OCI-LY1 (cell line): ENCODE data around the gene PPP1CA.

Experiments
- H2AFZ ChIP-seq: fragments of 200-600 bp; sonication (generic), shearing (Covaris generic); 2 replicates; pipeline ENCODE4 v1.6.0; 2014; ENCODE audit warnings: antibody characterized with exemption, mild to moderate bottlenecking, low read length
- H3F3A ChIP-seq: fragments of 200-600 bp; sonication (generic), shearing (Covaris generic); 2 replicates; pipeline ENCODE4 v1.6.0; 2014; ENCODE audit warnings: mild to moderate bottlenecking, antibody characterized with exemption, low read length, moderate library complexity; ENCODE audit not compliant: insufficient read depth
- H3K27ac ChIP-seq: fragments of 200-600 bp; sonication (generic); 2 replicates; pipeline ENCODE4 v1.5.1; 2014; ENCODE audit warnings: low read length, mixed run types, mild to moderate bottlenecking, low read depth; ENCODE audit not compliant: poor library complexity, severe bottlenecking
- H3K27me3 ChIP-seq: fragments of 200-600 bp; sonication (generic); 2 replicates; pipeline ENCODE4 v1.6.0; 2014; ENCODE audit warnings: antibody characterized with exemption, mild to moderate bottlenecking, low read length, moderate library complexity; ENCODE audit not compliant: insufficient read depth
- H3K36me3 ChIP-seq: fragments of 200-600 bp; sonication (generic); 2 replicates; pipeline ENCODE4 v1.6.1; 2014; ENCODE audit warnings: mild to moderate bottlenecking, antibody characterized with exemption, low read length, moderate library complexity, mixed read lengths; ENCODE audit not compliant: insufficient read depth
- H3K4me1 ChIP-seq: fragments of 200-600 bp; sonication (generic); 2 replicates; pipeline ENCODE4 v1.5.1; 2014; ENCODE audit warnings: mild to moderate bottlenecking, low read length, moderate library complexity; ENCODE audit not compliant: insufficient read depth, severe bottlenecking
- H3K4me2 ChIP-seq: fragments of 200-600 bp; sonication (generic), shearing (Covaris generic); 2 replicates; pipeline ENCODE4 v1.6.1; 2014; ENCODE audit warnings: low read length
- H3K4me3 ChIP-seq: fragments of 200-600 bp; sonication (generic); 2 replicates; pipeline ENCODE4 v1.5.1; 2014; ENCODE audit warnings: low read length, low read depth, mild to moderate bottlenecking, mixed read lengths; ENCODE audit not compliant: poor library complexity, severe bottlenecking
- H3K79me2 ChIP-seq: fragments of 200-600 bp; shearing (Covaris generic); 2 replicates; pipeline ENCODE4 v1.6.1; 2016; ENCODE audit warnings: mixed run types, low read length, mixed read lengths; ENCODE audit not compliant: insufficient read depth
- H3K9ac ChIP-seq: fragments of 200-600 bp; sonication (generic), shearing (Covaris generic); 2 replicates; pipeline ENCODE4 v1.6.1; 2014; ENCODE audit warnings: mild to moderate bottlenecking, low read length, mixed read lengths
- H3K9me2 ChIP-seq: fragments of 200-600 bp; sonication (generic), shearing (Covaris generic); 2 replicates; pipeline ENCODE4 v1.6.1; 2014; ENCODE audit warnings: low read depth, mild to moderate bottlenecking, low read length, mixed read lengths
- H3K9me3 ChIP-seq: fragments of 200-600 bp; shearing (Covaris generic); 2 replicates; pipeline ENCODE4 v1.6.1; 2014; ENCODE audit warnings: low read length, mixed read lengths
- H4K20me1 ChIP-seq: fragments of 200-600 bp; sonication (generic), shearing (Covaris generic); 2 replicates; pipeline ENCODE4 v1.6.0; 2016; ENCODE audit warnings: mild to moderate bottlenecking, low read length; ENCODE audit not compliant: insufficient read depth
- EZH2 ChIP-seq: fragments of 200-600 bp; sonication (generic), shearing (Covaris generic); IDR thresholded peaks from 2 replicates; pipeline ENCODE4 v1.8.0; 2017; ENCODE audit warnings: borderline replicate concordance, mixed run types, mild to moderate bottlenecking, antibody characterized with exemption, low read length, moderate library complexity, mixed read lengths
- TF ChIP-seq, protein P1 (sequence below): fragments of 200-600 bp; sonication (generic), shearing (Covaris generic); IDR thresholded peaks from 2 replicates; pipeline ENCODE4 v1.5.1; 2017; ENCODE audit warnings: mild to moderate bottlenecking, antibody characterized with exemption, low read length, moderate library complexity, mixed read lengths

PPP1CA gene

DNA sequence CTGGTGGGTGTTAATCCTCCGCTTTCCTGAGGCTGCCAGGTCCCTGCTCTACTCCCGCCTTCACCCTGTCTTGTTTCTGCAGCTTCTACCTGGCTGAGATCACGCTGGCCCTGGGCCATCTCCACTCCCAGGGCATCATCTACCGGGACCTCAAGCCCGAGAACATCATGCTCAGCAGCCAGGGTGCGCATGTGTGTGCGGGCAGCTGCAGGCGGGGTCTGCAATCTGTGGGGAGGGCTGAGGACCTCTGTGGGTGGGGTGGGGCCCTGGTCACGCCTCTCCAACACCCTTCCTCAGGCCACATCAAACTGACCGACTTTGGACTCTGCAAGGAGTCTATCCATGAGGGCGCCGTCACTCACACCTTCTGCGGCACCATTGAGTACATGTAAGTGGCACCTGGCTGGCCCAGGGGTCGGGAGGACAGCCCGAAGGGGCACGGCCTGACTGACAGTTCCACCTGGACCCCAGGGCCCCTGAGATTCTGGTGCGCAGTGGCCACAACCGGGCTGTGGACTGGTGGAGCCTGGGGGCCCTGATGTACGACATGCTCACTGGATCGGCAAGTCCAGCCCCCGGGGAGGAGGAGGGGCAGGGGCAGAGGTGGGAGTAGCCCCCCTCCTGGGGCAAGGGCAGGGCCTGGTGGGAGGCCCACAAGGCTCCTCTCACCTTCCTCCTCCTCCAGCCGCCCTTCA is 31.1 kb upstream of the PPP1CA start:
- Histone ChIP-seq H3K79me2 (peaks cover 10% of the 10 kb centered on the region), H3K4me3 (peak overlapping the region; percentile 18), H3F3A (no peaks in the 10 kb centered on the region), H2AFZ (no peak overlapping the region), H3K27ac (peak overlapping the region; percentile 97), H3K27me3 (no peaks in the 10 kb centered on the region), H3K9me3 (no peaks in the 10 kb centered on the region), H3K9ac (no peak overlapping the region; the same call in 1 of the 2 replicates), H3K9me2 (no peaks in the 10 kb centered on the region), H3K4me1 (peaks cover 80% of the 10 kb centered on the region), H3K4me2 (peak overlapping the region; percentile 89; the same call in 1 of the 2 replicates), H3K36me3 (peaks cover 65% of the 10 kb centered on the region), H4K20me1 (no peaks in the 10 kb centered on the region)
- no peak for TF ChIP-seq EZH2
- TF ChIP-seq, protein P1, sequence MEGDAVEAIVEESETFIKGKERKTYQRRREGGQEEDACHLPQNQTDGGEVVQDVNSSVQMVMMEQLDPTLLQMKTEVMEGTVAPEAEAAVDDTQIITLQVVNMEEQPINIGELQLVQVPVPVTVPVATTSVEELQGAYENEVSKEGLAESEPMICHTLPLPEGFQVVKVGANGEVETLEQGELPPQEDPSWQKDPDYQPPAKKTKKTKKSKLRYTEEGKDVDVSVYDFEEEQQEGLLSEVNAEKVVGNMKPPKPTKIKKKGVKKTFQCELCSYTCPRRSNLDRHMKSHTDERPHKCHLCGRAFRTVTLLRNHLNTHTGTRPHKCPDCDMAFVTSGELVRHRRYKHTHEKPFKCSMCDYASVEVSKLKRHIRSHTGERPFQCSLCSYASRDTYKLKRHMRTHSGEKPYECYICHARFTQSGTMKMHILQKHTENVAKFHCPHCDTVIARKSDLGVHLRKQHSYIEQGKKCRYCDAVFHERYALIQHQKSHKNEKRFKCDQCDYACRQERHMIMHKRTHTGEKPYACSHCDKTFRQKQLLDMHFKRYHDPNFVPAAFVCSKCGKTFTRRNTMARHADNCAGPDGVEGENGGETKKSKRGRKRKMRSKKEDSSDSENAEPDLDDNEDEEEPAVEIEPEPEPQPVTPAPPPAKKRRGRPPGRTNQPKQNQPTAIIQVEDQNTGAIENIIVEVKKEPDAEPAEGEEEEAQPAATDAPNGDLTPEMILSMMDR: no peak

DNA sequence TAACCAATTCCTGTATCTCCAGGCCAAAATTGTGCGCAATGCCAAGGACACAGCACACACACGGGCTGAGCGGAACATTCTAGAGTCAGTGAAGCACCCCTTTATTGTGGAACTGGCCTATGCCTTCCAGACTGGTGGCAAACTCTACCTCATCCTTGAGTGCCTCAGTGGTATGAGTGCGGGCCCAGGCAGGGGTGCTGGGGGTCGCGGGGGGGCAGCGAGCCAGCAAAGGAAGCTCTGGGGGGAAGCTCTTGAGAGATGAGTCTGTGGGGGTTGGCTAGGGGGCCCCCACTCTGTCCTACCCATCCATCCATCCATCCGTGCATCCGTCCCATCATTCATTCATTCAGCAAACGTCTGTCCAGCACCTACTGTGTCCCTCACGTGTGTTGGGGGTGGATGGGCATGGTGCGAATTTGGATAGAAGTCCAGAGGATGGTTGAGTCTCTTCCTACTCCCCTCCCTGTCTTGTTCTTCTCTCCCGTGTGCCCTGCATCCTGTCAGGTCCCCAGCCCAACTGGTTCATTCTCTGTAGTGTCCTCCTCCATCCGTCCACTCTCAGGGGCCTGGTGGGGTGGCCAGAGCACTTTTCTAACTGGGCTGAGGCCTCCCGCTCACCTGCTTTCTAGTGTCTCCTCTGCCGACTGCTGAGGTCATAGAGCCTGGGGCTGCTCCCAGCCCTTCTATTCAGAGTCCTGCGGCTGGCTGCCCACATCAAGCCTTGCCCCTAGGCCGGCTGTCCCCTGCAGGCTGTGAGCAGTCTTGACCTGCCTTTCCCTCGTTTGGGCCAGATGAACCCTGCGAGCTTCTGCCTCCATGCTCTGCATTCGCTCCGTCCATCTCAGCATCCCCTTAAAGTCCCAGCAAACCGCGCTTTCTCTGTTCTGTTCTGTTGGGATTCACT is 29.9 kb upstream of the PPP1CA start:
- H3K4me2 ChIP-seq: no peak overlapping the region

DNA sequence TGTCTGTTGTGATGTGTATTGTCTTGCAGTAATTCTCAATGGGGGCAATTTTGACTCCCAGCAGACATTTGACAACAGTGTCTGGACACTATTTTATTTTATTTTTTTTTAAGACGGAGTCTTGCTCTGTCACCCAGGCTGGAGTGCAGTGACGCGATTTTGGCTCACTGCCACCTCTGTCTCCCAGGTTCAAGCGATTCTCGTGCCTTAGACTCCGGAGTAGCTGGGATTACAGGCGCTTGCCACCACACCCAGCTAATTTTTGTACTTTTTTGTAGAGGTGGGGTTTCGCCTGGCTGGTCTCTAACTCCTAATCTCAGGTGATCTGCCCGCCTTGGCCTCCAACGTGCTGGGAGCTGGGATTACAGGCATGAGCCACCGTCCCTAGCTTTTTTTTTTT is 28.1 kb upstream of the PPP1CA start:
- Histone ChIP-seq H3K4me3 (peak overlapping the region; percentile 93), H3K27ac (peak overlapping the region; percentile 14), H3K9ac (peak overlapping the region; percentile 94; the same call in 1 of the 2 replicates), H3K9me2 (no peaks in the 10 kb centered on the region), H3K79me2 (peaks cover 10% of the 10 kb centered on the region), H3K9me3 (no peaks in the 10 kb centered on the region), H2AFZ (no peak overlapping the region), H3K36me3 (peaks cover 47% of the 10 kb centered on the region; the same call in 1 of the 2 replicates), H3K4me2 (peak overlapping the region; percentile 81), H3K4me1 (peaks cover 59% of the 10 kb centered on the region), H4K20me1 (no peaks in the 10 kb centered on the region), H3K27me3 (no peaks in the 10 kb centered on the region), H3F3A (no peaks in the 10 kb centered on the region)
- no peak for TF ChIP-seq EZH2
- TF ChIP-seq, protein P1: no peak

More for the DNA sequence above, 29.9 kb upstream of the PPP1CA start:
- TF ChIP-seq, protein P1: no peak
- TF ChIP-seq EZH2: no peak
- Histone ChIP-seq H3K4me3 (no peak overlapping the region), H3K36me3 (peaks cover 62% of the 10 kb centered on the region), H3K9ac (no peak overlapping the region; the same call in 1 of the 2 replicates), H2AFZ (no peak overlapping the region), H3K27ac (peak overlapping the region; percentile 97), H3K4me1 (peaks cover 78% of the 10 kb centered on the region), H3K9me3 (no peaks in the 10 kb centered on the region), H4K20me1 (no peaks in the 10 kb centered on the region), H3K27me3 (no peaks in the 10 kb centered on the region), H3F3A (no peaks in the 10 kb centered on the region), H3K79me2 (peaks cover 10% of the 10 kb centered on the region), H3K9me2 (no peaks in the 10 kb centered on the region)
